ENCODE measurements around the gene ZBP1. TPM values are rescaled to one million over a fixed set of nuclear protein-coding genes. Genes with fewer than 3 reads are reported as not detected.

ZBP1 gene
- total RNA-seq, 2 experiments from 2014 or later, result 39.0 to 40.1 TPM

- H3K27me3 ChIP-seq (ENCODE audit: control insufficient read depth in 1 of 2, insufficient read depth in 2 of 2, low read length in 2 of 2), result no peaks in the 10 kb centered on the region
- no peaks in the 10 kb centered on the region for H3K9me3 Mint-ChIP-seq
- H3K27me3 Mint-ChIP-seq, result no peaks in the 10 kb centered on the region
- H3K27ac Mint-ChIP-seq, result no peak overlapping the region
- ATAC-seq (ENCODE audit: poor library complexity) (no peak), DNase-seq (no peak)
- H3K36me3 ChIP-seq (ENCODE audit: insufficient read depth, low read length), result peaks cover 53% of the 10 kb centered on the region
- TF ChIP-seq CTCF (IDR thresholded peaks at IDR 0.05), result no peak
- no peak overlapping the region for H3K4me3 Mint-ChIP-seq
- no peaks in the 10 kb centered on the region for H3K9me3 ChIP-seq (ENCODE audit: control insufficient read depth in 1 of 2, insufficient read depth in 1 of 2, low read length in 2 of 2)
- peaks cover 41% of the 10 kb centered on the region for H3K4me1 Mint-ChIP-seq (ENCODE audit: low read depth)
- no peak overlapping the region for H3K27ac ChIP-seq (ENCODE audit: low read depth in 1 of 2, low read length in 2 of 2)
- ChIA-PET CTCF (no interaction called here), POLR2A (interaction anchor here (1.6 kb wide), 1 partner anchor 15 kb away, joined by 10 read pairs; no protein-coding TSS in a partner anchor)
- peaks cover 53% of the 10 kb centered on the region for H3K4me1 ChIP-seq (ENCODE audit: insufficient read depth, low read length)
- no peak overlapping the region for H3K4me3 ChIP-seq (ENCODE audit: low read length)
- intact Hi-C loops (cut with DNase I, micrococcal nuclease), result loop anchor here in 1 of 2 experiments (5.0 kb wide), 1 partner anchor 37 kb away; no protein-coding TSS in a partner anchor
- peaks cover 46% of the 10 kb centered on the region for H3K36me3 Mint-ChIP-seq (ENCODE audit: low read depth)
Measured at GRCh38 chr20:57615445-57615811, 4.8 kb downstream of the ZBP1 start.

GRCh38 chr20:57614490-57615444 is 5.5 kb downstream of the ZBP1 start:
- peaks cover 46% of the 10 kb centered on the region for H3K4me1 ChIP-seq (ENCODE audit: insufficient read depth, low read length)
- POLR2A ChIA-PET, result interaction anchor here (1.6 kb wide), 1 partner anchor 15 kb away, joined by 10 read pairs; no protein-coding TSS in a partner anchor

GRCh38 chr20:57613481-57613921 is 6.7 kb downstream of the ZBP1 start:
- no peak for DNase-seq
- Histone ChIP-seq H3K4me3 (ENCODE audit: low read length) (no peak overlapping the region), H3K27ac (ENCODE audit: low read depth in 1 of 2, low read length in 2 of 2) (no peak overlapping the region), H3K36me3 (ENCODE audit: insufficient read depth, low read length) (peaks cover 70% of the 10 kb centered on the region), H3K27me3 (ENCODE audit: control insufficient read depth in 1 of 2, insufficient read depth in 2 of 2, low read length in 2 of 2) (no peaks in the 10 kb centered on the region), H3K9me3 (ENCODE audit: control insufficient read depth in 1 of 2, insufficient read depth in 1 of 2, low read length in 2 of 2) (no peaks in the 10 kb centered on the region), H3K4me1 (ENCODE audit: insufficient read depth, low read length) (peaks cover 34% of the 10 kb centered on the region)
- intact Hi-C loops (cut with DNase I, micrococcal nuclease), result no loop called here
- no peaks in the 10 kb centered on the region for H3K27me3 Mint-ChIP-seq
- no peaks in the 10 kb centered on the region for H3K9me3 Mint-ChIP-seq
- H3K4me3 Mint-ChIP-seq, result no peak overlapping the region
- H3K4me1 Mint-ChIP-seq (ENCODE audit: low read depth), result peaks cover 22% of the 10 kb centered on the region
- ChIA-PET CTCF (no interaction called here), POLR2A (no interaction called here)
- H3K36me3 Mint-ChIP-seq (ENCODE audit: low read depth), result peaks cover 55% of the 10 kb centered on the region
- H3K27ac Mint-ChIP-seq, result no peak overlapping the region
- TF ChIP-seq CTCF (IDR thresholded peaks at IDR 0.05), result no peak
- ATAC-seq (ENCODE audit: poor library complexity), result no peak

More at GRCh38 chr20:57614490-57615444, 5.5 kb downstream of the ZBP1 start:
- Histone ChIP-seq H3K4me3 (ENCODE audit: low read length) (no peak overlapping the region), H3K36me3 (ENCODE audit: insufficient read depth, low read length) (peaks cover 58% of the 10 kb centered on the region), H3K9me3 (ENCODE audit: control insufficient read depth in 1 of 2, insufficient read depth in 1 of 2, low read length in 2 of 2) (no peaks in the 10 kb centered on the region), H3K27me3 (ENCODE audit: control insufficient read depth in 1 of 2, insufficient read depth in 2 of 2, low read length in 2 of 2) (no peaks in the 10 kb centered on the region), H3K27ac (ENCODE audit: low read depth in 1 of 2, low read length in 2 of 2) (no peak overlapping the region)
- peaks cover 34% of the 10 kb centered on the region for H3K4me1 Mint-ChIP-seq (ENCODE audit: low read depth)
- DNase-seq (no peak), ATAC-seq (ENCODE audit: poor library complexity) (no peak)
- H3K9me3 Mint-ChIP-seq, result no peaks in the 10 kb centered on the region
- intact Hi-C loops (cut with DNase I, micrococcal nuclease), result loop anchor here in 1 of 2 experiments (5.0 kb wide), 1 partner anchor 38 kb away; no protein-coding TSS in a partner anchor
- H3K4me3 Mint-ChIP-seq, result no peak overlapping the region
- no peak overlapping the region for H3K27ac Mint-ChIP-seq
- CTCF ChIA-PET, result no interaction called here
- no peak for TF ChIP-seq CTCF (IDR thresholded peaks at IDR 0.05)
- peaks cover 48% of the 10 kb centered on the region for H3K36me3 Mint-ChIP-seq (ENCODE audit: low read depth)
- no peaks in the 10 kb centered on the region for H3K27me3 Mint-ChIP-seq

All from CD4-positive, alpha-beta T cell (primary cell).